ENCODE measurements around the gene MASP1. TPM values are rescaled to one million over a fixed set of nuclear protein-coding genes. Genes with fewer than 3 reads are reported as not detected.

Gene MASP1
- total and polyA plus RNA-seq, 2 of the 4 experiments (the other 2 are of a cell fraction), result 13.1 to 16.2 TPM

DNA sequence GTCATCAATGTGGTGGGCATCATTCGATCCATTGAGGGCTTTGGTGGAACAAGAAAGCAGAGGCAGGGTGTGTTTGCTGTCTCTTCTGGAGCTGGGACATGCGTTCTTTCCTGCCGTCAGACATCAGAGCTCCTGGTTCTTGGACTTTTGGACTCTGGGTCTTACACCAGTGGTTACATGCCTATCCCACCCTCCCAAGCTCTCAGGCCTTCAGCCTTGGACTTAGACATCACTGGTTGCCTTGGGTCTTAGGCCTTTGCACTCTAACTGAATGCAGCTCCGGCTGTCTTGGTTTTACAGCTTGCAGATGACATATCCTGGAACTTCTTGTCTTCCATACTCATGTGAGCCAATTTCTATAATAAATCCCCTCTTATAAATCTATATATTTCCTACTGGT lies 8.1 kb upstream of the MASP1 start:
- H3K9ac ChIP-seq (ENCODE audit: low read depth, low read length), result no peak overlapping the region
- dilution Hi-C loops (cut with HindIII; ENCODE audit: low sequenced_read_pairs, unreplicated experiment), result loop anchor here (25.0 kb wide), 1 partner anchor 388 kb away; no protein-coding TSS in a partner anchor
- H3K79me1 ChIP-seq (ENCODE audit: low read depth in 1 of 2, low read length in 2 of 2), result no peaks in the 10 kb centered on the region
- no peak overlapping the region for H3K4me3 ChIP-seq (ENCODE audit: insufficient read depth, low read depth, low read length)
- intact Hi-C loops (cut with micrococcal nuclease), result no loop called here
- ChIA-PET CTCF (interaction anchor here (1.3 to 1.6 kb wide), 2 partner anchors 20 to 79 kb away, joined by 3 to 4 read pairs; no protein-coding TSS in a partner anchor), POLR2A (ENCODE audit: unreplicated experiment) (no interaction called here)
- H2AK5ac ChIP-seq (ENCODE audit: low read depth, low read length), result no peak overlapping the region
- no peak for DNase-seq
- H3K4ac ChIP-seq (ENCODE audit: low read depth, low read length), result no peak overlapping the region
- H4K5ac ChIP-seq (ENCODE audit: low read depth, low read length), result no peak overlapping the region
- in situ Hi-C loops (cut with MboI; ENCODE audit: low sequenced_read_pairs), result no loop called here
- no peak overlapping the region for H3K4me2 ChIP-seq (ENCODE audit: low read depth, low read length)
- H2BK15ac ChIP-seq (ENCODE audit: low read depth, low read length), result no peak overlapping the region
- no peak overlapping the region for H3K23ac ChIP-seq (ENCODE audit: low read depth, low read length)
- H2BK120ac ChIP-seq (ENCODE audit: low read depth, low read length), result no peak overlapping the region
- no peak overlapping the region for H3K27ac ChIP-seq (ENCODE audit: insufficient read depth, low read length)
- H3K14ac ChIP-seq (replicated peaks; ENCODE audit: low read depth, low read length), result no peak overlapping the region
- peaks cover 5% of the 10 kb centered on the region; the same call in 1 of the 2 replicates for H3K9me3 ChIP-seq (ENCODE audit: control insufficient read depth, insufficient read depth, low read length)
- no peak overlapping the region for H2AK9ac ChIP-seq (replicated peaks; ENCODE audit: low read depth, low read length, poor library complexity)
- no peaks in the 10 kb centered on the region for H3K36me3 ChIP-seq (ENCODE audit: control insufficient read depth, insufficient read depth, low read length)
- 100% methylated on average over 2 of the region's 4 CpGs; no CpG with 5 or more reads in 1 of the 2 experiments for WGBS, 2 experiments (ENCODE audit: extremely low coverage in 2 of 2, insufficient read length in 1 of 2)
- H2BK20ac ChIP-seq (ENCODE audit: low read depth, low read length), result no peak overlapping the region
- no peak overlapping the region for H2AFZ ChIP-seq (replicated peaks; ENCODE audit: low read length, poor library complexity)
- H2BK5ac ChIP-seq (ENCODE audit: low read depth, low read length, poor library complexity, severe bottlenecking), result no peak overlapping the region
- H3K4me1 ChIP-seq (ENCODE audit: control insufficient read depth, insufficient read depth, low read length), result no peaks in the 10 kb centered on the region; the same call in 1 of the 2 replicates
- H4K91ac ChIP-seq (ENCODE audit: insufficient read depth, low read depth, low read length), result no peak overlapping the region
- no TSS peak for BruUV-seq (replicated peaks)
- no peak overlapping the region for H3K56ac ChIP-seq (ENCODE audit: extremely low read depth, insufficient read depth, low read length)
- ATAC-seq (ENCODE audit: low read depth), result no peak
- H3K9me1 ChIP-seq (ENCODE audit: insufficient read depth, low read length), result no peaks in the 10 kb centered on the region
- H4K20me1 ChIP-seq (ENCODE audit: insufficient read depth, low read length), result no peaks in the 10 kb centered on the region
- H3K18ac ChIP-seq (ENCODE audit: low read depth, low read length), result no peak overlapping the region
- TF ChIP-seq, protein P1, sequence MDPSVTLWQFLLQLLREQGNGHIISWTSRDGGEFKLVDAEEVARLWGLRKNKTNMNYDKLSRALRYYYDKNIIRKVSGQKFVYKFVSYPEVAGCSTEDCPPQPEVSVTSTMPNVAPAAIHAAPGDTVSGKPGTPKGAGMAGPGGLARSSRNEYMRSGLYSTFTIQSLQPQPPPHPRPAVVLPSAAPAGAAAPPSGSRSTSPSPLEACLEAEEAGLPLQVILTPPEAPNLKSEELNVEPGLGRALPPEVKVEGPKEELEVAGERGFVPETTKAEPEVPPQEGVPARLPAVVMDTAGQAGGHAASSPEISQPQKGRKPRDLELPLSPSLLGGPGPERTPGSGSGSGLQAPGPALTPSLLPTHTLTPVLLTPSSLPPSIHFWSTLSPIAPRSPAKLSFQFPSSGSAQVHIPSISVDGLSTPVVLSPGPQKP (IDR thresholded peaks at IDR 0.05; ENCODE audit: borderline replicate concordance, low read depth, low read length), result no peak
- TF ChIP-seq CEBPB (IDR thresholded peaks at IDR 0.05; ENCODE audit: low read depth, low read length) (no peak), FOS (IDR thresholded peaks at IDR 0.05; ENCODE audit: low read depth, low read length) (no peak), RCOR1 (IDR thresholded peaks at IDR 0.05; ENCODE audit: insufficient replicate concordance, low read length) (no peak), BHLHE40 (IDR thresholded peaks at IDR 0.05; ENCODE audit: low read depth, low read length) (no peak)
- TF ChIP-seq, protein P2, sequence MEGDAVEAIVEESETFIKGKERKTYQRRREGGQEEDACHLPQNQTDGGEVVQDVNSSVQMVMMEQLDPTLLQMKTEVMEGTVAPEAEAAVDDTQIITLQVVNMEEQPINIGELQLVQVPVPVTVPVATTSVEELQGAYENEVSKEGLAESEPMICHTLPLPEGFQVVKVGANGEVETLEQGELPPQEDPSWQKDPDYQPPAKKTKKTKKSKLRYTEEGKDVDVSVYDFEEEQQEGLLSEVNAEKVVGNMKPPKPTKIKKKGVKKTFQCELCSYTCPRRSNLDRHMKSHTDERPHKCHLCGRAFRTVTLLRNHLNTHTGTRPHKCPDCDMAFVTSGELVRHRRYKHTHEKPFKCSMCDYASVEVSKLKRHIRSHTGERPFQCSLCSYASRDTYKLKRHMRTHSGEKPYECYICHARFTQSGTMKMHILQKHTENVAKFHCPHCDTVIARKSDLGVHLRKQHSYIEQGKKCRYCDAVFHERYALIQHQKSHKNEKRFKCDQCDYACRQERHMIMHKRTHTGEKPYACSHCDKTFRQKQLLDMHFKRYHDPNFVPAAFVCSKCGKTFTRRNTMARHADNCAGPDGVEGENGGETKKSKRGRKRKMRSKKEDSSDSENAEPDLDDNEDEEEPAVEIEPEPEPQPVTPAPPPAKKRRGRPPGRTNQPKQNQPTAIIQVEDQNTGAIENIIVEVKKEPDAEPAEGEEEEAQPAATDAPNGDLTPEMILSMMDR (conservative IDR thresholded peaks at IDR 0.05; ENCODE audit: low read depth, low read length), result no peak
- no peak overlapping the region for H4K8ac ChIP-seq (ENCODE audit: low read depth in 2 of 2, low read length in 2 of 2)
- H3K27me3 ChIP-seq (ENCODE audit: control insufficient read depth, insufficient read depth, low read length), result peaks cover 2% of the 10 kb centered on the region; the same call in 1 of the 2 replicates

Data from IMR-90 (cell line).